Mesenteric fat pad (tissue), 1 donor: ENCODE results near the gene OCEL1. TPM values are rescaled to one million over a fixed set of nuclear protein-coding genes. Genes with fewer than 3 reads are reported as not detected.
"Not testable (repeated sequence)": the region's sequence is repeated elsewhere in the genome, so short reads cannot be mapped to it uniquely, and the experiment has no call there.

Experiments used
- DNase-seq: peaks from one replicate; pipeline ENCODE4 v3.0.0-alpha.2; 2020; ENCODE audit warnings: low spot score
- long read RNA-seq: library from polyadenylated mRNA; unstranded; transcript quantifications from one replicate; pipeline ENCODE4 v2.0.0, GENCODE V29; 2020
- total RNA-seq: library from RNA; stranded (reverse); fragmentation: NEBNext Ultra II Directional; extraction: Animal tissue kit (Norgen Biotek cat#: 25700); gene quantifications from one replicate; pipeline ENCODE4 v1.2.1, GENCODE V29; 2021
- donor health status: DM: yes; HTN: yes; CAD: no.

OCEL1 gene
- 29.0 TPM for total RNA-seq
- long read RNA-seq, transcript OCEL1-201 (6 exons, 1,133 nt), result major isoform, 5 of 24 reads
- long read RNA-seq, partial matches to known transcripts, result 8 of 24 reads
- long read RNA-seq, other reads (novel, unspliced or antisense), result 5 of 24 reads

- peak; percentile 99 for DNase-seq
These were observed at the start of gene OCEL1 for GRCh38 chr19:17226002-17226933. Gene OCEL1, plus strand, starts transcription at chr19:17226226. Its CDS starts 22 bp downstream, at chr19:17226248.

- DNase-seq, result no peak
These were observed 47.7 kb upstream of the OCEL1 start for GRCh38 chr19:17178291-17178690.

GRCh38 chr19:17180997-17181702 is 44.9 kb upstream of the OCEL1 start:
- no peak for DNase-seq

GRCh38 chr19:17183271-17183761 is 42.7 kb upstream of the OCEL1 start:
- no peak for DNase-seq

- no peak for DNase-seq
These were observed 42.1 kb upstream of the OCEL1 start for GRCh38 chr19:17183858-17184321.

- no peak for DNase-seq
These were observed 41.6 kb upstream of the OCEL1 start for GRCh38 chr19:17184371-17184841.

- DNase-seq, result no peak
These were observed 40.4 kb upstream of the OCEL1 start for GRCh38 chr19:17185590-17185989.

GRCh38 chr19:17191736-17192135 is 34.3 kb upstream of the OCEL1 start:
- not testable (repeated sequence) for DNase-seq

GRCh38 chr19:17192751-17193150 is 33.3 kb upstream of the OCEL1 start:
- no peak for DNase-seq

GRCh38 chr19:17194608-17195007 is 31.4 kb upstream of the OCEL1 start:
- no peak for DNase-seq

- no peak for DNase-seq
These were observed 30.9 kb upstream of the OCEL1 start for GRCh38 chr19:17195106-17195505.

- DNase-seq, result no peak
These were observed 29.4 kb upstream of the OCEL1 start for GRCh38 chr19:17196610-17197009.

- DNase-seq, result no peak
These were observed 28.4 kb upstream of the OCEL1 start for GRCh38 chr19:17197666-17198065.

- DNase-seq, result no peak
These were observed 25.5 kb upstream of the OCEL1 start for GRCh38 chr19:17200408-17201079.

- no peak for DNase-seq
These were observed 23.8 kb upstream of the OCEL1 start for GRCh38 chr19:17202249-17202648.

- DNase-seq, result no peak
These were observed 23.3 kb upstream of the OCEL1 start for GRCh38 chr19:17202713-17203112.

- no peak for DNase-seq
These were observed 20.5 kb upstream of the OCEL1 start for GRCh38 chr19:17205237-17206140.

GRCh38 chr19:17206736-17207581 is 19.1 kb upstream of the OCEL1 start:
- no peak for DNase-seq
